HG02981 (cell line): ENCODE measurements around the gene SRRD.

Experiments used
- ATAC-seq: cut with Tn5 transposase; IDR thresholded peaks from one replicate; pipeline ENCODE4 v1.9.1; 2021; ENCODE audit warnings: mild to moderate bottlenecking, moderate library complexity; ENCODE audit not compliant: unreplicated experiment

SRRD gene

GRCh38 chr22:26453216-26453615 is 30.5 kb upstream of the SRRD start:
- ATAC-seq = no peak

DNA sequence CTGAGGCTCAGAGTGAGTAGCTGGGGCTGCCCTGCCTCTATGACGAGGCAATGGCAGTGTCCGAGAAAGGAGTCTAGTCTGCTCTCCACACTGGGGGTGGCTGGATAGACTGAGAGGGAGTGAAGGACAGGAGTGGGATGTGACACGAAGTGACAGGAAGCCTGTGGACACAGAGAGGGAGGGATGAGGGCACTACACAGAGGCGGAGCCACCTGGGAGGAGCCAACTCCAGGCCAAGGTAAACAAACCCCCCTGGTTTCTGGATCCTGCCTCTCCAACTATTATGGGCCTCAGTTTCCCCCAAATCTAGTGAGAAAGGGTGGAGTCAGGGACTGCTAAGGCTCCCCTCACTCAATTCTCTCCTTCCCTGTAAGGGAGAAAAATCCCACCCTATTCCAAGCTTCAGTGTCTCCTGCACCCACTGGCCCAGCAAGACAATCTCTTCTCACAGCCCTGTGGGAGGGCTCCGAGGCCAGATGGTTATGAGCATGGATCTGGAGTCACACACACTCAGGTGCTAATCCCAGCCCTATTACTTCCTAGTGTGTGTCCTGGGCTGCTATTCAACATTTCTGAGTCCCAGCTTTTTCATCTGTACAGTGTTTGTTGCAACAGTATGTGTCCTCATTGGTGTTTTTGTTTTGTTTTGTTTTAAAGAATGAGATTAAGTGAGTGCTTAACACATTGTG is 29.7 kb upstream of the SRRD start:
- ATAC-seq = no peak

DNA sequence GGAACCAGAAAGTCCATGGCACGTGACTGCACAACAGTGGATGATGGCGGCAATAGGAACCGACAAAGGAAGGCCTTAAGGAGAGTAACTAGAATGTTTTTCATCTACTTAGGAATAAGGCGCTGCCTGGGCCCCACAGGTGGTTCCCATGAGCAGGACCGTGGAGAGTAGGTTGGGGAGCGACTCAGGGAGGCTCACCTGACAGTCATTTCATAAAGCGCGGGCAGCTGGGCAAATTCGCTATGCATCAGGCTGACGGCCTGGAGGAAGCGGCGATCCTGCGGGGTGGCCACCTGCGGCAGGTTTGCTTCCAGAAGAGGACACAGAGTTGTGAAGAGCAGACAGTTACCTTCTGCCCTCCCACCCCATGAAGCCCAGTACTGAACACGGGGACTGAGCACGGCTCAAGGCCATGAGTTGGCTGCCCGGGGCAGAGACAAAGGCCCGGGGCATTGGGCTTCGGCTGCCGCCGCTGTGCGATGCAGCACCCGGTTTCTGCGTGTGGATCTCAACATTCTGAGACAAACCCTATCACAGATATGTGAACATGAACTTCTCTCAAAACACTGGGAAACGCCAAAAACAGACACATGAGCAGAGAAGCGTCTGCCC is 25.9 kb upstream of the SRRD start:
- ATAC-seq = no peak

DNA sequence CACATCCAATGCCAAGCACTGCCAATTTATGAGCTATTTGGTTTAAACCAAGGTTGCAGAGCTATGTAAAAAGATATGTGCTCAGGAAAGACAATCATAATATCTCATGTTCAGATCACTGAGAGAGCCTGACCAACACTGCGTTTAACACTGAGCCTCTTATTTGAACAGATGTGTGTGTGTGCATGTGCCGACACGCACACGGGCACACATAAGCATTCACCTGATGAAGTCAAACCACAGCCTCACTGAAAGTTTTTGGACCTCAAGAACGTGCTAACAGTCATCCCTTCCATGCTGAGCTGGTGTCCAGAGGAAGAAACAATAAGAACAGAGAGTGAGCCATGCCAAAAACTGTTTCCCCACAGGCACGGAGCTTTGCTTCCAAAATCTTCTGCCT is 23.5 kb upstream of the SRRD start:
- no peak for ATAC-seq

GRCh38 chr22:26461188-26461810 is 22.4 kb upstream of the SRRD start:
- ATAC-seq = no peak

DNA sequence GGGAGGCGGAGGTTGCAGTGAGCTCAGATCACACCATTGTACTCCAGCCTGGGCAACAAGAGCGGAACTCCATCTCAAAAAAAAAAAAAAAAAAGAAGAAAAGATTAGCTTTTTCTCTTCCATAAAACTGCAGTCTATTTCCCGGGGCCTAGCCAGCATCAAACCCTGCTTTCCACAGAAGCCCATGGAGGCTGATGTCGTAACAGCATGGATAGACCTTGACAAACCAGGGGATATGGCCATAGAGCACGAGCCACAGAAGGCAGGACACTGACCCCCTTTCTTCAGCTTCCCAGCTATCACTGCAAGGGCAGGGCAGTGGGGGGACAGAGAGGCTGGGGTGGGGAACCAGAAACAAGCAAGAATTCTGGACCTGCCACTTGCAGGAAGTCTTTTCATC is 21.6 kb upstream of the SRRD start:
- ATAC-seq = no peak

DNA sequence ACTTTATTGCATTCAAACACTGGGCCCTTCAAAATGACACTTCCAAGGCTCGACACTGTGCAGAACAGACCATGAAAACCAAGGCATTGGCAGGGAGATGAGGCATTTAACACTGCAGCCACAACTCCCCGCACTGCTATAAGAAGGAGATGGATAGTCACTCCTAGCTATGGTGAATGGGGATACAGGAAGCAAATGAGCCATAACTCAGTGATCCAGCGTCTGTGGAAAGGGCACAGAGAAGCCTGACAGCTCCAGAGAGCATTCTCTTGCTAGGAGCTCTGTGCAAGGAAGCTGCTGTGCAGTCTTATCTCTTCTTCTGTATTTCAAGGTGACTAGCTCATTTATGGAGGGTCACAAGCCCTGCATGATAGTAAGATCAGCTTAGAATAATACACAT is 21.0 kb upstream of the SRRD start:
- no peak for ATAC-seq

- ATAC-seq = no peak
Measured at GRCh38 chr22:26463101-26463661, 20.5 kb upstream of the SRRD start.

DNA sequence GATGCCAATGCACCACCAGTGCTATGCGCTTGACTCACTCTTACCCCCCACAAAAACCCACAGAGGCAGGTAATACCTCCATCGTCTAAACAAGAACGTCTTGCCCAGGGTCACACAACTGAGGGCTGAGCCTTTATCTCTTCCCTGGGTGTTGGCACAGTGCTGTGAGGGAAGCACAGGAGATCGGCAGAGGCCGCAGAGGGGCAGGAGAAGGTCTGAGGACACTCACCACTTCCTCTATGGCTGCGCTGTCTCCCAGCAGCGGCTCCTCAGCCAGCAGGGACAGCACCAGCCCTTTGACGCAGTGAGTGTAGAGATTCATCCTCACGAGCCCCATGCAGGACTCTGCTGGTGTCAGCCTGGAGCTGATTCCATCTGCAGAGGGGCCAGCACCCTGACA is 20.0 kb upstream of the SRRD start:
- ATAC-seq = no peak

DNA sequence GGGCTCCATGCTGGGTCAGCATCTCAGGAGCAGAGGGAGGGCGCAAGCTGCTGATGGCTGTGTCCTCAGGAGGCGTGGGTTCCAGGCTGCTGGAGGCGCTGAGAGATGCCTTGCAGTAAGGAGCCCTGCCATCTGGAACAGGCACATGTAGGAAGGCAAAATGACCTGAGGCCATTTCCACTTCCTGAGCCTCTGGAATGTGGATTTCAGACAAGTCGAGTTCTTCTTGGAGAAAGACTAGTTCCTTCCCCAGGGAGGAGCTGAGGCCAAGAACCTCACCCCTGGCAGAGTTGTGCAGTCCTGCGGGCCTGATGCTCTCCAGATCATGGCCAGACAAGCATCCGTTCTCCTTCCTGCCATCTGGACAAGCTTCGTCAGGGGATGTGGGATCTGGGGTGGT is 19.4 kb upstream of the SRRD start:
- no peak for ATAC-seq

GRCh38 chr22:26466196-26466595 is 17.5 kb upstream of the SRRD start:
- ATAC-seq = no peak

DNA sequence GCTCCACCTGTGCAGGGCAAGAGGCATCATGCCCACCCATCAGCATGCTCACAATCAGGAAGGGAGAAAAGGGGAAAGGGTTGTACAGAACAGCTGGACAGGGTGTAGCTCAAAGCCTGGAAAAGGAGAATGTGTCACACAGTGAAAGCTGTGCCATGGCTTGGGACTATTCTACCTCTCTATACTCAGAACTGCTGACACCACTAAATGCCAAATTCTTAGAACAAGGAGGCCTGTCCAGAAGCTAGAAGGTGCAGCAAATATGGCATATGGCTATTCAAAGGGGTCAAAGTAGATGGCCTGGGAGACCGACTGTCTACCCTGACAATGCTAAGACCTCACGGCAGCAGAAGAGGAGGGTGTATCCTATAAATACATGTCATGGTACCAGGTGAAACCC is 12.9 kb upstream of the SRRD start:
- ATAC-seq = no peak

- ATAC-seq = no peak
Measured at GRCh38 chr22:26471522-26471921, 12.2 kb upstream of the SRRD start.

DNA sequence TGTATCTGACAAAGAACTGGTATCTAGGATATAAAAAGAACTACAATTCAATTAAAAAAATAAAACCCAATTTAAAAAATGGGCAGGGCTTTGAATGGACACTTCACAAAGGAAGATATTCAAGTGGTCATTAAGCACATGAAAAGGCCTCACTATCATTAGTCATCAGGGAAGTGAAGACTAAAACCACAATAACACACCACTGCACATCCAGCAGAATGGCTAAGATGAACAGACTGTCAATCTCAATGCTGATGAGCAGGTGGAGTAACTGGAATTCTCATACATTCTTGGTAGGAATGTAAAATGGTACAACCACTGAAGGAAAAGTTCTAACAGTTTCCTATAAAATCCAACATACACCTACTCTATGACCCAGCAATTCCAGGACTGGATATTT is 9.0 kb upstream of the SRRD start:
- ATAC-seq = no peak

- ATAC-seq = no peak
Measured at GRCh38 chr22:26476705-26477340, 6.9 kb upstream of the SRRD start.

DNA sequence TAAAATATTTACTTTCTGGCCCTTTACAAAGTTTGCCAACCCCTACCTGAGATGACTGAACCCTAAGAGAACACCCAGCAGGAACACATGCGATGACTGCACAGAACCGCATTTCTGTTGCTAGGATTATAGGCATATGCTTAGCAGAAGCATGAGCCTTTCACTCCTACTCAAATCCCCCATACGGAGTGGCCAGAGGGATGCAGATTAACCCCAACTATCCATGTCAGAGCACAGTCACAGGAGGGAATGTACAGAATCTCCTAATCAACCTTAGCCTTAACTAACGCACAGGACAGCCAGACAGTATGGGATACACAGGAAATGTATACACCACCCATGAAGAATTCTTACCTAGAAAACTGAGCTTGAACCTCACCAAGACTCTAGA is 6.3 kb upstream of the SRRD start:
- no peak for ATAC-seq

DNA sequence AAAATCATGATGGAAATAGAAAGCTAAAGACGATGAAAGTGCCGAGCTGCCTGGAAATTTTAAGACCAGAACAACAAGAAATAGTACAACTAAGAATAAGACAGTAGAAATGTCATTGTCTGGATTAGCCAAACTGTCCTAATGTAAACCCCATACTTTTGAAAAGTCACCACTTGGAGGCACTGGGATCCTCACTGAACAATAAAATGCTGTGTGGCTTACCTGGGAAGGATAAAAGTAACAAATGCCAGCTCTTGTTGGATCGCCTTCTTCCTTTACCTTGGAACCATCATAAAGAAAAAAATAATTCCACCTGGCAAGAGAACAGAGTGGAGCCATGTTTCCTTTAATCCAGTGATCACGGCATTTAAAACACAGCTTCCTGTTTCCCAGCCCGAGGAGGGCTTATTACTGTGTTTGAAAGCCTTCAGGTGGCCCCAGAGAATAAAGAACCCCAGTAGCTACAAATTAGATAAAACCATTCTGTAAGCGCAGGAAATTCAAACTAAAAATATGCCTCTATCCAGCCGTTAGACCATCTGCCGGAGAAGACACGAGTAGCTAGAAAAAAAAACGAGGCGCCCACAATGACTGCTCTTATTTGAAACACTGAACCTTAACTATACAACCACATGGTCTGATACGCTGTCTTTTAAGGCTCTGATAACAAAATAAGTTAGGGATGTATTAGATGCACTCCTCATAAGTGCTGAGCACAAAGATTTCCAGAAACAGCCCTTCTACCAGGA is 4.5 kb upstream of the SRRD start:
- no peak for ATAC-seq

DNA sequence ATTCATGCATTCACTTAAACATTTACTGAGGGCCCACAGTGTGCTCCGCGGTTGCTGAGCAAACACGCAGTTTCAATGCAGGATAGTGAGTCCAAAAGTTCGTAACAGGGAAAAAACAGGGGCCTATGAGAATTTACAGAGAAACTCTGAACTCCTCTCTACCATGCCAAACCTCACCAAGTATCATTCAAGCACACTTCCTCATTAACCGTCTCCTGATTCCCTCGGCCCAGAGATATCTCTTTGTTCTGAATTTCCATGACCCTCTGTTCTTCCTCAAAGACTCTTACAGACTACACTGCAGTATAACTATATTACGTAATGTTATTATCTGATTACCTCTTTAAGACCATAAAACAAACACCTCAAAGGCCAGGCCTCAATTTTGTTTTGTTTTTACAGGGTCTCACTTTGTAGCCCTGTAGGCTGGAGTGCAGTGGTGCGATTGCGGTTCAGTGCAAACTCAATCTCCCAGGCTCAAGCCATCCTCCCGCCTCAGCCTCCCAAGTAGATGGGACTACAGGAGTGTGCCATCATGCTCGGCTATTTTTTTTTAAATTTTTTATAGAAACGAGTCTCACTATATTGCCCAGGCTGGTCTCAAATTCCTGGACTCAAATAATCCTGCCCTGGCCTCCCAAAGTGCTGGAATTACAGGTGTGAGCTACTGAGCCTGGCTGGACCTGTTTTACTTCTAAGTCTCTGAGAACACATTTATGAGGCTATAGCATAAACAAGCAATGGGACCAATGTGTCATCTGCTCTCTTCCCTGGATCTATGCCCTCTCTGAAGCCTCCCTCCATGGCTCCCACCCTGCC is 3.7 kb upstream of the SRRD start:
- no peak for ATAC-seq

DNA sequence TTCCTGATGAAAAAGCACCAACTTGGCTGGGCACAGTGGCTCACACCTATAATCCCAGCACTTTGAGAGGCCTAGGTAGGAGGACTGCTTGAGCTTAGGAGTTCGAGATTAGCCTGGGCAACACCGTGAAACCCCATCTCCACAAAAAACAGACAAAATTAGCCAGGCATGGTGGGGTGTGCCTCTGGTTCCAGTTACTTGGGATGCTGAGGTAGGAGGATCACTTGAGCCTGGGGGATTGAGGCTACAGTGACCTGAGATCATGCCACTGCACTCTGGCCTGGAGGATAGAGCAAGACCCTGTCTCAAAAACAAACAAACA is 3.1 kb upstream of the SRRD start:
- ATAC-seq = no peak

GRCh38 chr22:26481112-26481693 is 2.5 kb upstream of the SRRD start:
- no peak for ATAC-seq
